Inflammatory macrophage treated with lipopolysaccharide for 4 hours (primary cell): ENCODE measurements around the gene RIPPLY1.
A peak's percentile ranks its signal among the peaks of the same experiment; 100 is the strongest.
"Not testable (repeated sequence)": the region's sequence is repeated elsewhere in the genome, so short reads cannot be mapped to it uniquely, and the experiment has no call there.

Experiments used
- DNase-seq: peaks from one replicate; pipeline ENCODE4 v3.0.0-alpha.2; 2020

Gene RIPPLY1

GRCh38 chrX:106905064-106905708, 2.0 kb upstream of the RIPPLY1 start:
- no peak for DNase-seq

- no peak for DNase-seq
Measured at GRCh38 chrX:106903856-106904528, 851 bp upstream of the RIPPLY1 start.

GRCh38 chrX:106902684-106903083, 457 bp downstream of the RIPPLY1 start:
- DNase-seq = no peak

- DNase-seq = no peak
Measured at GRCh38 chrX:106901781-106902219, 1.3 kb downstream of the RIPPLY1 start.

GRCh38 chrX:106901341-106901740, 1.8 kb downstream of the RIPPLY1 start:
- DNase-seq = no peak

- DNase-seq = no peak
Measured at GRCh38 chrX:106899841-106900240, 3.3 kb downstream of the RIPPLY1 start.

GRCh38 chrX:106899276-106899675, 3.9 kb downstream of the RIPPLY1 start:
- DNase-seq = no peak

- peak; percentile 60 for DNase-seq
Measured at GRCh38 chrX:106898462-106898861, 4.7 kb downstream of the RIPPLY1 start.

GRCh38 chrX:106897259-106897658, 5.9 kb downstream of the RIPPLY1 start:
- no peak for DNase-seq

- no peak for DNase-seq
Measured at GRCh38 chrX:106894978-106895452, 8.1 kb downstream of the RIPPLY1 start.

GRCh38 chrX:106894392-106894909, 8.7 kb downstream of the RIPPLY1 start:
- peak; percentile 35 for DNase-seq

- DNase-seq = no peak
Measured at GRCh38 chrX:106891762-106892460, 11.2 kb downstream of the RIPPLY1 start.

GRCh38 chrX:106889468-106889867, 13.7 kb downstream of the RIPPLY1 start:
- DNase-seq = no peak

- no peak for DNase-seq
Measured at GRCh38 chrX:106875151-106875550, 28.0 kb downstream of the RIPPLY1 start.

GRCh38 chrX:106874075-106874474, 29.1 kb downstream of the RIPPLY1 start:
- peak; percentile 31 for DNase-seq

- not testable (repeated sequence) for DNase-seq
Measured at GRCh38 chrX:106872796-106873195, 30.3 kb downstream of the RIPPLY1 start.

- DNase-seq = no peak
Measured at GRCh38 chrX:106863697-106864096, 39.4 kb downstream of the RIPPLY1 start.

- no peak for DNase-seq
Measured at GRCh38 chrX:106862972-106863688, 40.0 kb downstream of the RIPPLY1 start.
